ENCODE measurements around the gene SUN1.
"Not testable (repeated sequence)": the region's sequence is repeated elsewhere in the genome, so short reads cannot be mapped to it uniquely, and the experiment has no call there.

SUN1 gene

DNA sequence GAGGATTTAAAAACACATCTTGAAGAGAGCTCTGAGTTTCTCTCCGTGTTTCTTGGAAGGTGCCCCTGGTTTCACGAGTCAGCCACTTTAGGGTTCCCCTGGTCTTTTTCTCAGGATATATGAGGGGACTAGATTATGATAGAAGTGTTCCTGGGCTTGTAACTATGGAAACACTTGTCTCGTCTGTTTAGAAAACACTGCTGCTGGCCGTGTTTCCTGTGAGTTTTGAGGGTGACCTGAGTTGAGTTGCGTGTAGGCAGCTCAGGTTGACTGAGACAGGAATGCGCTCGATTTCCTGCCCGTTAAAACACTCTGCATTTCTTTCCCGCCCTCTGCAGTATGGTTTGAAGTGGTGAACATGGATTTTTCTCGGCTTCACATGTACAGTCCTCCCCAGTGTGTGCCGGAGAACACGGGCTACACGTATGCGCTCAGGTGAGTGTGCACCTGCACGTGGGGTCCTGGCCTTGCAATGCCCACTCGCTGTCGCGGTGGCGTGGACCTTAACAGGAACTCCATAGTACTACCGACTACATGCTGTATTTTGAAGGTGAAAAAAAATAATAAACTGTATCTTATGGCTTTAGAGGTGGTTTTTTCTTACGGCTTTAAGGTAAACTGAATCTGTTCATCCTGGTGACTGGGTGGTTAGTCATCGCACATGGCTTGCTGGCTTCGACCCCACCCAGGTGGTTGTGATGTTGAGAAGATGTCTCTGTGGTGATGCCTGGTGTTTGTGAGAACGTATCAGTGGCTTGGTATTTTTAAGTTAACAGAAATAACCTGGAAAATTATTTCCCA lies at the start of gene SUN1:
SUN1 (plus strand) TSS at position 310 of the 801 bp plus-strand sequence; CDS start at position 359, 49 bp downstream.
- peak; percentile 76 for DNase-seq

DNA sequence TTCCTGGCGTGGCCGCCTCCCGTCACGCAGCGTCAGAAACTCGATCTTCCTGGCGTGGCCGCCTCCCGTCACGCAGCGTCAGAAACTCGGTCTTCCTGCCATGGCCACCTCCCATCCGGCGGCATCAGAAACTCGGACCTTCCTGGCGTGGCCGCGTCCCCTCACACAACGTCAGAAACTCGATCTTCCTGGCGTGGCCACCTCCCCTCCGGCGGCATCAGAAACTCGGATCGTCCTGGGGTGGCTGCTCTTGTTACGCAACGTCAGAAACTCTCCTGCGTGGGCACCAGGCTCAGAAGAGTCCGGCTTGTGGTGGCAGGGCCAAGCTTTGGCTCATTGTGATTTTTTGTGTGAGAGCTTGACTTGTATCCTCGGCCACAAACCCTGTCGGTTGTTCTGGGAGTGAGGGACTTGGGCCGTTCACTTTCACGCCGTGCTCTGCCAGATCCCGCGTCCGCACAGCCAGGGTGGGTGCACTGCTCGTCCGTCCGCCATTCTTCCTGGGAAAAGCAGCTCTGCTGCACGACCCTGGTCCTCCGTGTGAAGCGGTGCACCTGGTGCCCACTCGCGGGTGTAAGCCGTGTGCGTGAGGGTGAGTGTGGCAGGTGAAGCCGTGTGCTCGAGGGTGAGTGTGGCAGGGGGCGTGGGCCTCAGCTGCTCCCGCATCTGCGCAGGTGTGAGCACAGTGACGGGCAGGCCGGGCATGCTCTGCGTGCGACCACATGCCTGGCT lies 49.4 kb upstream of the SUN1 start:
- no peak for DNase-seq

DNA sequence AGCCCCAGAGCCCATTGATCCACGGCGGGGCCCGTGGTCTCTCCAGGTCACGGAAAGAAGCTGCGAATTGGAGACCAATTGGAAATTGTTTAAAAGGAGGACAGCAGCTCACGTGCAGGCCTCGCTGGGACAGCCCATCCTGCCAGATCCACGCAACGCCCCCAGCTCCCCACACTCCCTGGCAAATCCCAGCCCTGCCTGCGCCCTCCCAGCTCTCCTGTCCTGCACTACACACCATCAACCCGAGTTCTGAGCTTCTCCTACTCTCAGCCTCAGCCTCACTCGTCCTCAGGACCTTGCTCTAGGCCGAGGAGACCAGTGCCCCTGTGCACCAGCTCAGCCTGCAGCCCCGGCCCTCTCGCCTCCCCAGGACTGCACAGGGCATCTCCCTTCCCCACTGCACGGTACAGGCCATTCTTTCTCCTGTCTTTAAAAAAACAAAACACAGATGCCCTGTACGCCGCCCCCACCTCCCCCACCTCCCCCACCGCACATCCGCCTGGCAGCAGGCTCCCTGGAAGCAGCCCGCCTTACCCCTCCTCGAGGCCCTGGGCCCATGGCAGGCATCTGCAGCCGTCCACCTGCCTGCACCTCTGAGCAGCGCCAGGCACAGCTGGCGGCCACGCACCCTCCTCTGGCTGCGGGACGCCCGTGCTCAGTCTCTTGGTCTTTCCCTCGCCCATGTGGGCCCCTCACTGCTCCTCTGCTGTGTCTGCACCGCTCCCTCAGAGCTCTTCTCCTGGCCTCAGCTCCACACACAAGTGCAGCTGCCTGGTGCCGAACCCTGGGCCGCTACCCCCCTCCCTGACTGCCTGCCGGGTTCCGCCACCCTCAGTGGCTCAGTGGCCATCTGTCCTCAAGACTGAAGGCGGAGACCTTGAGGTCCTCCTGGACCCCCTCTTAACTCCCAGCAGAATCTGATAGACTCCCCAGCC lies 48.5 kb upstream of the SUN1 start:
- DNase-seq, result no peak

DNA sequence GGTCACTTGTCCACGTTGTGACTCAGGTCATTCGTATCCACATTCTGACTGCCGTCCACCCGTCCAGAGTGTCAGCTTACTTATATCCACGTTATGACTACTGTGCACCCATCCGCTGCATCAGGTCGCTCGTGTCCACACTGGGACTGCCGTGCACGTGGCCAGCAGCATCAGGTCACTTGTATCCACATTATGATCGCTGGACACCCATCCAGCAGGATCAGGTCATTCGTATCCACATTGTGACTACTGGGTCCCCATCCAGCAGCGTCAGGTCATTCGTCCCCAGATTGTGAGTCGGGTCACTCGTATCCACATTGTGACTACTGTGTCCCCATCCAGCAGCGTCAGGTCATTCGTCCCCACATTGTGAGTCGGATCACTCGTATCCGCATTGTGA lies 47.3 kb upstream of the SUN1 start:
- no peak for DNase-seq

- no peak for DNase-seq
Measured at GRCh38 chr7:785416-785815, 46.9 kb upstream of the SUN1 start.

DNA sequence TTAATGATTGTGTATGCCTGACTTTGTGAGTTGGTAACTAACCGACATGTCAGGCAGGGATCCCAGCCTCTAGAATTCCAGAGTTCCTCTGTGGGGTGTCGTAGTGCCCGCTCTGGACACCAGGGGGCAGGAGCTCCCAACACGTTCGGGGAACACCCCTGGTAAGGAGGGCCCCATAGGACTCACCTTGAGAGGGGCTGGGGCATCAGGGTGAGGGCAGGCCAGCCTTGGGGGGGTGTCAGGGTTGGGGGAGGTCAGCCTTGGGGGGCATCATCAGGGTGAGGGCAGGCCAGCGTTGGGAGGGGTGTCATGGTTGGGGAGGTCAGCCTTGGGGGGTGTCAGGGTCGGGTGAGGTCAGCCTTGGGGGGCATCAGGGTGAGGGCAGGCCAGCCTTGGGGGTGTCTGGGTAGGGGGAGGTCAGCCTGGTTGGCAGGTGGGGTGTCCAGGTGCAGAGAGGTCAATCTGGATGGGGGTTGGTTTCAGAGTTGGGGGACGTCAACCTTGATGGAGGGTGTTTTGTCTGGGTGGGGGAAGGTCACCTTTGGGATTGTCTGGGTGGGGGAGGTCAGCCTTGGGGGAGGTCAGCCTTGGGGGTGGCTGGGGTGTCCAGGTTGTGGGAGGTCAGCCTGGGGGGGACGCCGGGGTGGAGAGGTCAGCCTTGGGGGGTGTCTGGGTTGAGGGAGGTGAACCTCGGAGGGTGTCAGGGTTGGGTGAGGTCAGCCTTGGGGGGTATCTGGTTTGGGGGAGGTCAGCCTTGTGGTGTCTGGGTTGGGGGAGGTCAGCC lies 45.6 kb upstream of the SUN1 start:
- DNase-seq, result peak; percentile 55

DNA sequence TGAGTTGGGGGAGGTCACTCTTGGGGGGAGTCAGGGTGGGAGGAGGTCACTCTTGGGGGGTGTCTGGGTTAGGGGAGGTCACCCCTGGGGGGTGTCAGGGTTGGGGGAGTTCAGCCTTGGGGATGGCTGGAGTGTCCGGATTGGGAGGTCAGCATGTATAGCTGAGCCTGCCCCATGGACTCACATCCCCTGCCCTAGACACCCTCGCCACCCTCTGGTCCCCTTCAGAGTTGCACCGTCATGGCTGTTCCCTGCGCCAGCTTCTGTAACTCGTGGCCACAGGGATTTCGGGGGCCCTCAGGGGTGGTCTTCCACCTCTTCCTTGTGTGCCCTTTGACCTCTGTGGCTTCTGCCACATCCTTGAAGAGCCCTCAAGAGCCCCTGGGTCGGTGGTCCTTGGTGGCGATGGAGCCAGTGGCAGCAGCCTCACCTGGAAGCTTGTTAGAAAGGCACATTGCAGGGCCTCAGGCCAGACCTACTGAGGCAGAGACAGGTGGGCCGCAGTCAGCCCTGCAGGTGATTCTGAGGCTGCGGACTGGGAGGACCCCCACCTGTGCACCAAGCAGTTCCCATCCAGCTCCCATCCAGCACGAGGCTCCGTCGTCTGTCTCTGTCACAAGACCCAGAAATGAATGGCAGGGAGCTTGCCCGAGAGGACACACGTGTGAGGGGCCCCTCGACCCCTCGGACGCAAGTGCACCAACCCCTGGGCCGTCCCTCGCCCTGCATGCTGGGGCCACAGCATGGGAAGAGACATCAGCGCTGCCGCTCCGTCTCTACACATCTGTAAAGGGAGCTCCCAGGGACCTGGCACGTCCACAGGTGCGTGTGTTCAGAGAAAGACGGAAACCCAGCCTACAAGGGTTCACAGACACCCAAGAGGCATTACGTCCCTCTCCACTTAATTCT lies 44.7 kb upstream of the SUN1 start:
- DNase-seq, result no peak

- no peak for DNase-seq
Measured at GRCh38 chr7:791519-791918, 40.8 kb upstream of the SUN1 start.

DNA sequence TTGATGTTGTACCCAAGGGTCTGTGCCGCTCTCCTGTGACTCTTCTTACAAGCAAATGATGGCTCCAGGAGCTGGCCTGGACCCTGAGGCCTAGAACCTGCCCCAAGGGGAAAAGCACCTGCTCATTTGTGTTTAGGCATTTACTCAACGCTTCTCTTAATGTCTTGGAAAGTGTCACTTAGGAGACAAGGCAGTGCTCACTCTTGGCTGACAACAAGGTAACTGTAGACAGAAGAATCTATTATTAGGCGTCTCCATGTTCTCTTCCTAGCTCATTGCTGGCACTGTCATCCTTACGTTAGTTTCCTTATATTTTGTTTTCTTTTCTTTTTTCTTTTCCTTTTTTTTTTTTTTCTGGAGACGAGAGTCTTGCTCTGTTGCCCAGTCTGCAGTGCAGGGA lies 38.1 kb upstream of the SUN1 start:
- no peak for DNase-seq

DNA sequence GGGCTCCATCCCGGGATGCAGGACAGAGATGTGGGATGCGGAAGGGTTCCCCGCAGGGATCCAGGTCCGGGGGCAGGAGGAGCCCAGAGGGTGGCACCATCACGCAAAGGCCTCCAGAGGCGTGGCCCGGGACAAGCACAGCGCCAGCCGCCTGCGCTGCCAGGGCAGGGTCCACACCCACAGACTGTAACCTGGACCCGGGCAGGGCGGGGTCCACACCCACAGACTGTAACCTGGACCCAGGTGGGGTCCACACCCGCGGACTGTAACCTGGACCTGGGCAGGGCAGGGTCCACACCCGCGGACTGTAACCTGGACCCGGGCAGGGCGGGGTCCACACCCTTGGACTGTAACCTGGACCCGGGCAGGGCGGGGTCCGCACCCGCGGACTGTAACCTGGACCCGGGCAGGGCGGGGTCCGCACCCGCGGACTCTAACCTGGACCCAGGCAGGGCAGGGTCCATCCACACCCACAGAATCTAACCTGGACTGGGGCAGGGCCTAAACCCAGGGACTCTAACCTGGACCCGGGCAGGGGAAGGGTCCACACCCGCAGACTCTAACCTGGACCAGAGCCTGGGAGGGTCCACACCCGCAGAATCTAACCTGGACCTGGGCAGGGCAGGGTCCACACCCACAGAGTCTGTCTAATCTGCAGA lies 37.5 kb upstream of the SUN1 start:
- DNase-seq, result no peak

GRCh38 chr7:796434-797169 lies 35.7 kb upstream of the SUN1 start:
- not testable (repeated sequence) for DNase-seq

GRCh38 chr7:798921-799470 lies 33.3 kb upstream of the SUN1 start:
- no peak for DNase-seq

DNA sequence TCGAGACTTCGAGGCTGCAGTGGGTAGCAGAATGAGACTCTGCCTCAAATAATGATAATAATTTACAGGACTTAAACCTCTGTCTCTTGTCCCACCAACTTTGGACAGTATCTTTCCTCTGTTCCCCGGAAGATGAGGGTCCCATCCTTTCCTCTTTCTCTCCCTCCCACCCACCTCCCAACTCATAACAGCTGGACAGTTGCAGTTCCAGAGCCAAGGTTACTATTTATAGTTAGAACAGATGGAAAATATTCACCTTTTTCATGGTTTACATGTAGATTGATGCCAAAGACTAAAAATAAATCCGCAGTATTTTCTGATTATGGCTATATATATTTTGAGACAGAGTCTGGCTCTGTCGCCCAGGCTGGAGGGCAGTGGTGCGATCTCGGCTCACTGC lies 31.6 kb upstream of the SUN1 start:
- no peak for DNase-seq

DNA sequence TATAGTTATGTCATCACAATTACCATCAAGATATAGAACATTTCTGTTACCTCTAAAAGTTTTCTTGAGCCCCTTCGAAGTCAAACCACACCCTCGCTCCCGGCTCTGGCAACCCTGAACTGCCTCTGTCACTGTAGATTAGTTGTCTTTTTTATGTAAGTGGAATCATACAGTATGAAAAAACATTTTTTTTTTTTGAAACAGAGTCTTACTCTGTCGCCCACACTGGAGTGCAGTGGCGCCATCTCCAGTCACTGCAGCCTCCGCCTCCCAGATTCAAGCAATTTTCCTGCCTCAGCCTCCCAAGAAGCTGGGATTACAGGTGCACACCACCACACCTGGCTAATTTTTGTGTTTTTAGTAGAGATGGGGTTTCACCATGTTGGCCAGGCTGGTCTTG lies 30.9 kb upstream of the SUN1 start:
- not testable (repeated sequence) for DNase-seq

- DNase-seq, result no peak
Measured at GRCh38 chr7:801940-802381, 30.3 kb upstream of the SUN1 start.

GRCh38 chr7:802500-803242 lies 29.6 kb upstream of the SUN1 start:
- no peak for DNase-seq

DNA sequence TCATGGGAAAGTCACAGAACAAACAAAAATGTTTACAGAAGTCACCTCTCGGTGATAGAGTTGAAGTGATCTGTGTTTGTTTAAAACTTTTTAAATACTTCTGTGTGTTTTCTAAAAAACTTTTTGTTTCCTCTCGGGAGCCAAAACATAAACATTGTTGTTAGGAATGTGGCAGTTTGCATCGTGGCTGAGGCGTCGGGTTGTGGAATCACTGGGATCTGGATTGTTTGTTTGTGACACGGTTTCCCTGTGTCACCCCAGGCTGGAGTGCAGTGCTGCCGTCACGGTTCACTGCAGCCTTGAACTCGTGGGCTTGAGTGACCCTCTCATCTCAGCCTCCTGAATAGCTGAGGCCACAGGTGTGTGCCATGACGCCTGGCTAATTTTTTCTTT lies 29.0 kb upstream of the SUN1 start:
- DNase-seq, result no peak

DNA sequence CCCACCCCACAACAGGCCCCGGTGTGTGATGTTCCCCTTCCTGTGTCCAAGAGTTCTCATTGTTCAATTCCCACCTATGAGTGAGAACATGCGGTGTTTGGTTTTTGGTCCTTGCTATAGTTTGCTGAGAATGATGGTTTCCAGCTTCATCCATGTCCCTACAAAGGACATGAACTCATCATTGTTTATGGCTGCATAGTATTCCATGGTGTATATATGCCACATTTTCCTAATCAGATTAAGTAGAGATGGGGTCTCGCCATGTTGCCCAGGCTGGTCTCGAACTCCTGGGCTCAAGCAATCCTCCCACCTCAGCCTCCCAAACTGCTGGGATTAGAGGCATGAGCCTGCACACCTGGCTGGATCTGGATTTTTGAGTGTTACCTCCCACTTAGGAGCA lies 28.5 kb upstream of the SUN1 start:
- not testable (repeated sequence) for DNase-seq

DNA sequence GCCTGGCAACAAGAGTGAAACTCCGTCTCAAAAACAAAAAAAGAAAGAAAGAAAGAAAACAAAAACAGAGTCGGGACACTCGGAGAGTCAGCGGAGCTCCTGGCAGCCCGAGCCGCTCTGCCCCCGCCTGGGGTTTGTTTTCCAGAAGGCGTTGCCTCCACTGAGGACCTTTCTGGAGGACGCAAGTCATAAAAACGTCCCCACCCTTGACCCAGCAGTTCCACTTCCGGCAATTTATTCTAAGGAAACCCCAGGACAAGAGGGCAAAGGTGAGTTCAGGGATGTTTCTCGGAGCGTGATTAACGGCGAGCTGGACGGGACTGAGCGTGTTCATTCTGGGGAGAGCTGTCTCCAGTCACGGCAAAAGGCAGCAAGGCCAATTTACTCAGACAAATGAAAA lies 27.0 kb upstream of the SUN1 start:
- DNase-seq, result no peak

Measured in fibroblast of skin of right biceps (primary cell).